HepG2 (cell line): ENCODE results near the gene FAM234B. TPM values are rescaled to one million over a fixed set of nuclear protein-coding genes. Genes with fewer than 3 reads are reported as not detected.

ENCODE experiments used
- ATAC-seq: fragments of 200-7000 bp; cut with Tn5 transposase; 3 replicates; pipeline ENCODE4 v1.9.1; 2020; ENCODE audit warnings: mild to moderate bottlenecking, moderate library complexity
- BruUV-seq: library from RNA; stranded (reverse); fragments of 400-500 nt; replicated peaks from 2 replicates; lab custom pipeline; 2021; lab: Mats Ljungman, UMichigan
- CTCF ChIA-PET: fragments of 300-600 bp; formaldehyde crosslinking; extraction: SDS; loops from one replicate; lab custom pipeline; 2021; ENCODE audit warnings: low total read pairs, inconsistent platforms, low intra/inter-chr PET ratio; lab: Yijun Ruan, JAX
- POLR2A ChIA-PET: fragments of 350-600 bp; sonication (Branson Sonifier 250); formaldehyde crosslinking; loops from one replicate; lab custom pipeline; 2020; ENCODE audit warnings: antibody characterized with exemption, inconsistent platforms; lab: Yijun Ruan, JAX
- DNase-seq: peaks from one replicate; pipeline ENCODE4 v3.0.0-alpha.2; 2015; ENCODE audit warnings: low spot score
- FAIRE-seq: peaks from 3 replicates; lab custom pipeline; 2011; peaks lifted over from hg19 to GRCh38; lab: Jason Lieb, UNC
- H2AFZ ChIP-seq: one replicate; pipeline ENCODE4 v1.6.1; 2011; ENCODE audit warnings: low read length, inconsistent platforms
- H3K27ac ChIP-seq: fragments of 300-600 bp; 3 replicates; pipeline ENCODE4 v1.8.0; 2011; ENCODE audit warnings: mixed run types, mild to moderate bottlenecking, mixed read lengths, low read length, inconsistent platforms; ENCODE audit not compliant: insufficient read depth; ENCODE audit errors: extremely low read length
- H3K27me3 ChIP-seq, 2 experiments: fragments of 200-600 bp in 1 of 2; 2 replicates in 1 of 2; 3 replicates in 1 of 2; pipeline versions ENCODE4 v1.6.0 to v1.8.0; 2011; ENCODE audit warnings: low read length in 2 of 2, mild to moderate bottlenecking in 2 of 2, moderate library complexity in 2 of 2, inconsistent platforms in 1 of 2; ENCODE audit not compliant: insufficient read depth in 2 of 2, control insufficient read depth in 1 of 2
- H3K36me3 ChIP-seq, 2 experiments: fragments of 200-600 bp in 1 of 2; replicated peaks in 1 of 2; 2 replicates in 1 of 2; 3 replicates in 1 of 2; pipeline versions ENCODE4 v1.5.1 to v1.8.0; 2011; ENCODE audit warnings: low read length in 2 of 2, inconsistent platforms in 1 of 2; ENCODE audit not compliant: insufficient read depth in 2 of 2, control insufficient read depth in 1 of 2
- H3K4me1 ChIP-seq: 2 replicates; pipeline ENCODE4 v1.5.1; 2012; ENCODE audit warnings: low read length, inconsistent platforms; ENCODE audit not compliant: insufficient read depth
- H3K4me2 ChIP-seq: 2 replicates; pipeline ENCODE4 v1.6.0; 2011; ENCODE audit warnings: low read depth, low read length, inconsistent platforms
- H3K4me3 ChIP-seq, 3 experiments: fragments of 200-600 bp in 1 of 3; sonication (generic), shearing (Covaris generic) in 1 of 3; replicated peaks in 1 of 3; 2 replicates each; pipeline ENCODE4 v1.5.1; 2011 to 2016; ENCODE audit warnings: low read length in 3 of 3, inconsistent platforms in 2 of 3, low read depth in 2 of 3, mild to moderate bottlenecking in 2 of 3, control low read depth in 1 of 3, mixed read lengths in 1 of 3; ENCODE audit not compliant: insufficient read depth in 1 of 3
- H3K79me2 ChIP-seq: one replicate; pipeline ENCODE4 v1.6.1; 2011; ENCODE audit warnings: low read length, inconsistent platforms; ENCODE audit not compliant: insufficient read depth
- H3K9ac ChIP-seq: 2 replicates; pipeline ENCODE4 v1.6.0; 2011; ENCODE audit warnings: mild to moderate bottlenecking, low read depth, low read length, inconsistent platforms; ENCODE audit not compliant: insufficient read depth
- H3K9me3 ChIP-seq: 2 replicates; pipeline ENCODE4 v1.5.1; 2012; ENCODE audit warnings: mild to moderate bottlenecking, low read length
- H4K20me1 ChIP-seq: 2 replicates; pipeline ENCODE4 v1.6.0; 2011; ENCODE audit warnings: inconsistent platforms, mild to moderate bottlenecking, low read length, moderate library complexity; ENCODE audit not compliant: insufficient read depth
- ZBTB7A ChIP-seq: sonication (generic); formaldehyde crosslinking; IDR thresholded peaks from 2 replicates; pipeline ENCODE4 v1.8.0; 2022; ENCODE audit warnings: mild to moderate bottlenecking, missing genetic modification reagents
- ZFP1 ChIP-seq: IDR thresholded peaks from 2 replicates; pipeline ENCODE4 v1.6.1; 2016
- WGBS: methylation state at CpG from one replicate; pipeline ENCODE4 v1.1.6; 2017; ENCODE audit warnings: low lambda C conversion rate; 5-methylcytosine and 5-hydroxymethylcytosine counted together
- in situ Hi-C: cut with HindIII; loops from 2 replicates; pipeline ENCODE4 v1.10.0; 2017; ENCODE audit warnings: low pct_unique_long_range_greater_than_20kb; ENCODE audit not compliant: extremely low pct_ligation_motif_present
- intact Hi-C: fragments of 100-400 bp; cut with micrococcal nuclease; formaldehyde crosslinking; loops from one replicate; pipeline ENCODE4 v1.10.0; 2022; ENCODE audit not compliant: unreplicated experiment
- polyA plus RNA-seq, 8 experiments: library from polyadenylated mRNA; depleted of rRNA in 3 of 8; stranded (reverse) in 7 of 8; unstranded in 1 of 8; fragments of >200 nt; fragmentation: Illumina TruSeq in 4 of 8; extraction: Trizol in 4 of 8; gene quantifications; 2 replicates each; pipeline versions ENCODE4 v1.2.1 to v1.2.3, GENCODE V29; 2011 to 2016; ENCODE audit warnings: low read depth in 4 of 8, missing spikeins in 1 of 8, mixed read lengths in 1 of 8; ENCODE audit not compliant: insufficient read depth in 1 of 8
- total RNA-seq, 5 experiments: library from RNA; depleted of rRNA; stranded (reverse); fragments of >200 nt; fragmentation: Illumina TruSeq; extraction: Trizol; gene quantifications; 2 replicates each; pipeline ENCODE4 v1.2.3, GENCODE V29; 2016; ENCODE audit warnings: low read depth in 1 of 5

The FAM234B gene
- total and polyA plus RNA-seq, 2 of the 13 experiments (the other 11 are each of a cell fraction or from before 2014, with no cell fraction given): 7.8 to 13.8 TPM

- ChIA-PET CTCF (no interaction called here), POLR2A (no interaction called here)
- intact Hi-C loops: loop anchor here (10.0 kb wide), 1 partner anchor 664 kb away; no protein-coding TSS in a partner anchor
- ATAC-seq: no peak
- H3K4me3 ChIP-seq: no peak overlapping the region
- no peak overlapping the region for H3K4me2 ChIP-seq
- FAIRE-seq: no peak
- H3K27ac ChIP-seq: no peak overlapping the region
- H3K4me1 ChIP-seq: no peaks in the 10 kb centered on the region
- no TSS peak for BruUV-seq
- H3K9me3 ChIP-seq: no peaks in the 10 kb centered on the region
- H3K27me3 ChIP-seq: peaks cover 2 to 10% of the 10 kb centered on the region in 2 experiments; a peak in 2 of 5 replicates
- H3K9ac ChIP-seq: no peak overlapping the region
- TF ChIP-seq ZFP1 (no peak), ZBTB7A (CRISPR knock-in tag) (no peak)
- H3K36me3 ChIP-seq: no peaks in the 10 kb centered on the region
- H2AFZ ChIP-seq: no peak overlapping the region
- WGBS: 31% methylated on average over 3 of the region's 3 CpGs
- no peak for DNase-seq
- no peaks in the 10 kb centered on the region for H3K79me2 ChIP-seq
- no peaks in the 10 kb centered on the region; the same call in 1 of the 2 replicates for H4K20me1 ChIP-seq
- in situ Hi-C loops: no loop called here
These were observed 86.8 kb downstream of the FAM234B start for GRCh38 chr12:13130981-13131380.

Other genes with a start within 250 kb of the FAM234B start
- 78.7 and 101 TPM in 2 replicates for gene DDX47, start 231.0 kb upstream of the FAM234B start, total RNA-seq (2016; rRNA removed; fragmentation: Illumina TruSeq; extraction: Trizol)
- 37.3 and 48.5 TPM in 2 replicates for gene DDX47, start 231.0 kb upstream of the FAM234B start, polyA plus RNA-seq (2011; rRNA removed)
- gene GPRC5A, start 152.8 kb upstream of the FAM234B start, total RNA-seq (2016; rRNA removed; fragmentation: Illumina TruSeq; extraction: Trizol): 0.24 and 0.27 TPM in 2 replicates
- 3.0 and 3.3 TPM in 2 replicates for gene GPRC5A, start 152.8 kb upstream of the FAM234B start, polyA plus RNA-seq (2011; rRNA removed)
- not detected in 2 replicates for gene GPRC5D, start 92.2 kb upstream of the FAM234B start, total RNA-seq (2016; rRNA removed; fragmentation: Illumina TruSeq; extraction: Trizol)
- gene GPRC5D, start 92.2 kb upstream of the FAM234B start, polyA plus RNA-seq (2011; rRNA removed): not detected in 2 replicates
- 7.8 and 19.0 TPM in 2 replicates for gene HEBP1, start 44.1 kb upstream of the FAM234B start, total RNA-seq (2016; rRNA removed; fragmentation: Illumina TruSeq; extraction: Trizol)
- gene HEBP1, start 44.1 kb upstream of the FAM234B start, polyA plus RNA-seq (2011; rRNA removed): 9.4 and 11.0 TPM in 2 replicates
- gene GSG1, start 59.3 kb downstream of the FAM234B start, total RNA-seq (2016; rRNA removed; fragmentation: Illumina TruSeq; extraction: Trizol): not detected in 2 replicates
- not detected in 2 replicates for gene GSG1, start 59.3 kb downstream of the FAM234B start, polyA plus RNA-seq (2011; rRNA removed)
- gene EMP1, start 152.3 kb downstream of the FAM234B start, total RNA-seq (2016; rRNA removed; fragmentation: Illumina TruSeq; extraction: Trizol): 0.13 TPM in 1 of 2 replicates, not detected in the other
- 0.61 and 0.76 TPM in 2 replicates for gene EMP1, start 152.3 kb downstream of the FAM234B start, polyA plus RNA-seq (2011; rRNA removed)